ENCODE measurements around the gene TRPM3. TPM values are rescaled to one million over a fixed set of nuclear protein-coding genes. Genes with fewer than 3 reads are reported as not detected.

Gene TRPM3
- total and polyA plus RNA-seq, 2 donors (not counting 1 experiment from before 2014, with no cell fraction given) = not detected

GRCh38 chr9:70569791-70570190 lies 551.6 kb downstream of the TRPM3 start:
- no peaks in the 10 kb centered on the region for H3K9me3 Mint-ChIP-seq (ENCODE audit: insufficient read depth)
- Histone ChIP-seq H3K27ac (ENCODE audit: low read length in 2 of 2) (no peak overlapping the region), H3K79me2 (ENCODE audit: control insufficient read depth, insufficient read depth, low read length) (no peaks in the 10 kb centered on the region), H3K27me3 (replicated peaks in 1 of 4; ENCODE audit: control extremely low read depth in 1 of 4, control insufficient read depth in 3 of 4, insufficient read depth in 4 of 4, low read length in 3 of 4) (no peaks in the 10 kb centered on the region), H3K4me1 (ENCODE audit: control insufficient read depth in 2 of 2, insufficient read depth in 2 of 2, low read length in 2 of 2) (peaks cover 1 to 2% of the 10 kb centered on the region in 2 donors), H3K9ac (ENCODE audit: low read length) (no peak overlapping the region), H4K20me1 (ENCODE audit: control insufficient read depth, insufficient read depth, low read length, poor library complexity, severe bottlenecking) (no peaks in the 10 kb centered on the region), H3K4me3 (ENCODE audit: control extremely low read depth in 1 of 5, extremely low read depth in 1 of 5, insufficient read depth in 1 of 5, low read depth in 2 of 5, low read length in 4 of 5) (no peak overlapping the region), H3K4me2 (replicated peaks; ENCODE audit: low read depth, low read length, poor library complexity, severe bottlenecking) (no peak overlapping the region), H3K36me3 (replicated peaks in 1 of 2; ENCODE audit: control extremely low read depth in 1 of 2, control insufficient read depth in 1 of 2, extremely low read depth in 1 of 2, insufficient read depth in 2 of 2, low read length in 1 of 2) (no peaks in the 10 kb centered on the region), H3K9me3 (ENCODE audit: control extremely low read depth in 1 of 3, control insufficient read depth in 2 of 3, insufficient read depth in 1 of 3, low read length in 2 of 3) (peaks cover 0 to 3% (median 0%) of the 10 kb centered on the region in 3 donors), H2AFZ (ENCODE audit: insufficient read depth, low read depth, low read length, poor library complexity, severe bottlenecking) (no peak overlapping the region)
- ATAC-seq (ENCODE audit: low read depth) (no peak), DNase-seq (no peak)
- H3K4me1 Mint-ChIP-seq = peaks cover 2% of the 10 kb centered on the region
- no peak overlapping the region for H3K4me3 Mint-ChIP-seq
- intact Hi-C loops (cut with micrococcal nuclease) = no loop called here
- TF ChIP-seq EZH2 (IDR thresholded peaks at IDR 0.05; ENCODE audit: borderline replicate concordance, insufficient read depth, low read depth, low read length, poor library complexity, severe bottlenecking) (no peak), CTCF (IDR thresholded peaks at IDR 0.05) (no peak)
- H3K27ac Mint-ChIP-seq = no peak overlapping the region
- ChIA-PET CTCF (interaction anchor here (0.7 kb wide), 1 partner anchor 73 kb away, joined by 4 read pairs; no protein-coding TSS in a partner anchor), POLR2A (no interaction called here)
- no CpG with 5 or more reads among the region's 3 CpGs for WGBS (ENCODE audit: insufficient coverage)
- peaks cover 3% of the 10 kb centered on the region for H3K27me3 Mint-ChIP-seq

- no peak overlapping the region for H3K4me3 ChIP-seq (ENCODE audit: control extremely low read depth in 1 of 5, extremely low read depth in 1 of 5, insufficient read depth in 1 of 5, low read depth in 2 of 5, low read length in 4 of 5)
- H3K36me3 ChIP-seq (replicated peaks in 1 of 2; ENCODE audit: control extremely low read depth in 1 of 2, control insufficient read depth in 1 of 2, extremely low read depth in 1 of 2, insufficient read depth in 2 of 2, low read length in 1 of 2) = no peaks in the 10 kb centered on the region
- H3K4me2 ChIP-seq (replicated peaks; ENCODE audit: low read depth, low read length, poor library complexity, severe bottlenecking) = no peak overlapping the region
- ATAC-seq (ENCODE audit: low read depth) (no peak), DNase-seq (no peak)
- intact Hi-C loops (cut with micrococcal nuclease) = no loop called here
- ChIA-PET POLR2A (no interaction called here), CTCF (no interaction called here)
- WGBS (ENCODE audit: insufficient coverage) = 93% methylated on average over 4 of the region's 4 CpGs
- H3K79me2 ChIP-seq (ENCODE audit: control insufficient read depth, insufficient read depth, low read length) = no peaks in the 10 kb centered on the region
- Mint-ChIP-seq H3K4me3 (no peak overlapping the region), H3K27ac (no peak overlapping the region), H3K27me3 (peaks cover under 1% of the 10 kb centered on the region), H3K4me1 (peaks cover 8% of the 10 kb centered on the region), H3K9me3 (ENCODE audit: insufficient read depth) (no peaks in the 10 kb centered on the region)
- H3K4me1 ChIP-seq (ENCODE audit: control insufficient read depth in 2 of 2, insufficient read depth in 2 of 2, low read length in 2 of 2) = peaks cover 7% of the 10 kb centered on the region in 2 donors
- H3K9ac ChIP-seq (ENCODE audit: low read length) = no peak overlapping the region
- peaks cover 0 to 3% (median 0%) of the 10 kb centered on the region in 3 donors for H3K9me3 ChIP-seq (ENCODE audit: control extremely low read depth in 1 of 3, control insufficient read depth in 2 of 3, insufficient read depth in 1 of 3, low read length in 2 of 3)
- no peak overlapping the region for H2AFZ ChIP-seq (ENCODE audit: insufficient read depth, low read depth, low read length, poor library complexity, severe bottlenecking)
- H4K20me1 ChIP-seq (ENCODE audit: control insufficient read depth, insufficient read depth, low read length, poor library complexity, severe bottlenecking) = no peaks in the 10 kb centered on the region
- H3K27ac ChIP-seq (ENCODE audit: low read length in 2 of 2) = no peak overlapping the region
- H3K27me3 ChIP-seq (replicated peaks in 1 of 4; ENCODE audit: control extremely low read depth in 1 of 4, control insufficient read depth in 3 of 4, insufficient read depth in 4 of 4, low read length in 3 of 4) = no peaks in the 10 kb centered on the region
- TF ChIP-seq CTCF (IDR thresholded peaks at IDR 0.05) (no peak), EZH2 (IDR thresholded peaks at IDR 0.05; ENCODE audit: borderline replicate concordance, insufficient read depth, low read depth, low read length, poor library complexity, severe bottlenecking) (no peak)
These were observed 552.2 kb downstream of the TRPM3 start for GRCh38 chr9:70569070-70569772.
